K562 (cell line): Measurements from ENCODE around the gene B4GALNT4.

Experiments used
- DPF2 ChIP-seq: fragments of 450-650 bp; IDR thresholded peaks from 2 replicates; pipeline ENCODE4 v1.6.1; 2016
- EGR1 ChIP-seq: fragments of 450-650 bp; conservative IDR thresholded peaks from 2 replicates; pipeline ENCODE4 v1.6.1; 2017; ENCODE audit warnings: mild to moderate bottlenecking
- EZH2 ChIP-seq: IDR thresholded peaks from 2 replicates; pipeline ENCODE4 v1.6.1; 2012; ENCODE audit warnings: low read depth, mild to moderate bottlenecking, inconsistent platforms, low read length, borderline replicate concordance
- POLR2AphosphoS5 ChIP-seq: IDR thresholded peaks from 2 replicates; pipeline ENCODE4 v1.6.1; 2011; ENCODE audit warnings: mild to moderate bottlenecking, low read depth, low read length, moderate library complexity; ENCODE audit not compliant: control insufficient read depth, insufficient read depth
- STAT5A ChIP-seq: IDR thresholded peaks from 2 replicates; pipeline ENCODE4 v1.6.1; 2012; ENCODE audit warnings: low read length, inconsistent platforms, borderline replicate concordance
- ZNF174 ChIP-seq: fragments of 250-450 bp; sonication (Bioruptor Pico); IDR thresholded peaks from 2 replicates; pipeline ENCODE4 v1.4.0; 2020; ENCODE audit warnings: mild to moderate bottlenecking
- ZNF282 ChIP-seq: sonication (generic); formaldehyde crosslinking; IDR thresholded peaks from 2 replicates; pipeline ENCODE4 v1.8.1; 2023; ENCODE audit warnings: missing genetic modification reagents
- ZNF507 ChIP-seq: conservative IDR thresholded peaks from 2 replicates; pipeline ENCODE4 v1.6.1; 2017; ENCODE audit warnings: missing genetic modification characterization, missing compliant biosample characterization
- ZSCAN29 ChIP-seq: fragments of 450-650 bp; IDR thresholded peaks from 2 replicates; pipeline ENCODE4 v1.6.1; 2017
- TF ChIP-seq, protein P1 (sequence below), 3 experiments: IDR thresholded peaks in 2 of 3; conservative IDR thresholded peaks in 1 of 3; 2 replicates each; pipeline ENCODE4 v1.5.1; 2011 to 2012; ENCODE audit warnings: low read length in 3 of 3, mild to moderate bottlenecking in 3 of 3, control low read depth in 2 of 3, improper control_type of control experiment in 1 of 3, inconsistent platforms in 1 of 3, low read depth in 1 of 3, mixed read lengths in 1 of 3, moderate library complexity in 1 of 3; ENCODE audit not compliant: insufficient read depth in 2 of 3

DNA sequence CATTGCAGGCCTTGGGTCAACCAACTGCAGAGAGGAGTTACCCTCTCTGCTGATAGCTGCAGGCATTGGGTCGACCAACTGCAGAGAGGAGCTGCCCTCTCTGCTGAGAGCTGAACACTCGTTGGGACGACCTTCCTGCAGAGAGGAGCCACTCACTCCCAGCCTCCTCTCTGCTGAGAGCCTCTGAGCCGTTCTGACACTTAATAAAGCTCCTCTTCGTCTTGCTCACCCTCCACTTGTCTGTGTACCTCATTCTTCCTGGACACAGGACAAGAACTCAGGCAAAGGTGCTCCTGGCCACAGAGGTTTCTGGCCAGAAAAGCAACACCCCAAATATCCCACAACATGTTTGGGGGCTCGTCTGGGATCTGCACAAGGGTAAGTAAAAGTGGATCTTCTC lies 17.2 kb downstream of the B4GALNT4 start:
- TF ChIP-seq, protein P1, sequence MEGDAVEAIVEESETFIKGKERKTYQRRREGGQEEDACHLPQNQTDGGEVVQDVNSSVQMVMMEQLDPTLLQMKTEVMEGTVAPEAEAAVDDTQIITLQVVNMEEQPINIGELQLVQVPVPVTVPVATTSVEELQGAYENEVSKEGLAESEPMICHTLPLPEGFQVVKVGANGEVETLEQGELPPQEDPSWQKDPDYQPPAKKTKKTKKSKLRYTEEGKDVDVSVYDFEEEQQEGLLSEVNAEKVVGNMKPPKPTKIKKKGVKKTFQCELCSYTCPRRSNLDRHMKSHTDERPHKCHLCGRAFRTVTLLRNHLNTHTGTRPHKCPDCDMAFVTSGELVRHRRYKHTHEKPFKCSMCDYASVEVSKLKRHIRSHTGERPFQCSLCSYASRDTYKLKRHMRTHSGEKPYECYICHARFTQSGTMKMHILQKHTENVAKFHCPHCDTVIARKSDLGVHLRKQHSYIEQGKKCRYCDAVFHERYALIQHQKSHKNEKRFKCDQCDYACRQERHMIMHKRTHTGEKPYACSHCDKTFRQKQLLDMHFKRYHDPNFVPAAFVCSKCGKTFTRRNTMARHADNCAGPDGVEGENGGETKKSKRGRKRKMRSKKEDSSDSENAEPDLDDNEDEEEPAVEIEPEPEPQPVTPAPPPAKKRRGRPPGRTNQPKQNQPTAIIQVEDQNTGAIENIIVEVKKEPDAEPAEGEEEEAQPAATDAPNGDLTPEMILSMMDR (IDR thresholded peaks at IDR 0.05 in 2 of 3, conservative IDR thresholded peaks at IDR 0.05 in 1 of 3; ENCODE audit: insufficient read depth in 2 of 3, low read depth in 1 of 3, low read length in 3 of 3) = no peak
- TF ChIP-seq DPF2 (no peak), POLR2AphosphoS5 (no peak), ZNF174 (CRISPR knock-in tag) (no peak), ZNF507 (tag) (no peak), ZSCAN29 (no peak), EZH2 (no peak), STAT5A (no peak), ZNF282 (CRISPR knock-in tag) (no peak), EGR1 (no peak)
